ENCODE data around the gene HIVEP2. TPM values are rescaled to one million over a fixed set of nuclear protein-coding genes. Genes with fewer than 3 reads are reported as not detected.

HIVEP2 gene
- total RNA-seq, 1 experiment from 2014 or later = 5.6 TPM

DNA sequence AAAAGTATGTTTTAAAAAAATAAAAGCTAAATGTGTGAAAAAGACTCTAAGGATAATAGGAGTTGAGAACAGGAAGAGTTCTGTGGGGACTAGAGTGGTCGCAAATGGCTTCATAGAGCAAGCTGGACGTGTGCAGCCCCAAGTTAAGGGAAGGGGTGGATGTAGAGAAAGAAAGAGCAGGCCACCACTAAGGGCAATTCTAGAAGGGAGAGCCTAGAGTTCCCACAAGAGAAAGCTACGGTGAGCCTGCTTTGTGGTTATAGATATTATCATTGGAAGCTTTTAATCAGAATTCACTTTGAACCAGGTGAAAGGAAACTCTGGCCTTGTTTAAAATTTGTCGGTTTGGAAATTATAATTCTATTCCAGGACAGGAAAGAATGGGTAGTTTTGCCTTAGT, 101.6 kb downstream of the HIVEP2 start:
- no peak for DNase-seq (ENCODE audit: low spot score)

GRCh38 chr6:142842418-142843261, 102.3 kb downstream of the HIVEP2 start:
- DNase-seq (ENCODE audit: low spot score) = peak; percentile 41

GRCh38 chr6:142841915-142842314, 103.1 kb downstream of the HIVEP2 start:
- DNase-seq (ENCODE audit: low spot score) = no peak

GRCh38 chr6:142839686-142840040, 105.3 kb downstream of the HIVEP2 start:
- DNase-seq (ENCODE audit: low spot score) = no peak

DNA sequence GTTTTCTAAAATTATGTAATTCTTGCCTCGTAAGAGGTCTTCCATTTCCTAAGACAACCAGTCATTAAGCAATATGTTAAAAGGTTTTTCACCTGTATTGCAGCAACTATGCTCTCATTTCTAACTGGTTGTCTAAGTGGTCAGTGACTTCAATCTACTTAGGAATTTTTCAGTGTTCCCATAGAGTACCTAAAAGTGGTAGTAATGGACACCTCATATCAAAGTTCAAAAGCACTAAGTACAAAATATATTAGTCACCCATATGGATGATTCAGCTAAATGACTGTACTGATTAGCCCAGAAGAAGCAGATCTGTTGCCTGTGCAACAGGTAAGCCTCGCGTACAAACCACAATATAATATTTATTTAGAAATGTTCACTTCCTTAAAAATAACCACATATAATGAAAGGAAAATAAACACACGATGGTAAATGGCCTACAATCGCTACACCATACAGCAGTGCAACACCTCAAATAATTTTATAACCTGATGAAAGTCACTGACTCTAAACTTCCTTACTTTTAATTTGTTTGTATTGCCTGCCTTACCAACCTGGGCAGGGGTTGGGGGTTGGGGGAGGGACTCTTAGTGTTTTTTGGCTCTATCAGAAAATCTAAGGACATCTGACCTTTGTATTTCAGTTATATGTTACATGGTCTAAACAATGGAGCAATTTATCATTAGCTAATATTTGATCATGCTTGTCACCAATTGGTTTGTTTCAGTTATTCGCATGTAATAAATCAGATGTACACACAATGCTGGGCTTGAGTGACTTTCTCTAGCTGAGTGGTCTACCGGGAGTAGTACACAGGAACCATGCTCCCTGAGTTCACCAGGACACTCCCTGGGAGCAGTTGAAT, 105.9 kb downstream of the HIVEP2 start:
- peak; percentile 71 for DNase-seq (ENCODE audit: low spot score)

GRCh38 chr6:142835787-142836535, 109.0 kb downstream of the HIVEP2 start:
- DNase-seq (ENCODE audit: low spot score) = no peak

DNA sequence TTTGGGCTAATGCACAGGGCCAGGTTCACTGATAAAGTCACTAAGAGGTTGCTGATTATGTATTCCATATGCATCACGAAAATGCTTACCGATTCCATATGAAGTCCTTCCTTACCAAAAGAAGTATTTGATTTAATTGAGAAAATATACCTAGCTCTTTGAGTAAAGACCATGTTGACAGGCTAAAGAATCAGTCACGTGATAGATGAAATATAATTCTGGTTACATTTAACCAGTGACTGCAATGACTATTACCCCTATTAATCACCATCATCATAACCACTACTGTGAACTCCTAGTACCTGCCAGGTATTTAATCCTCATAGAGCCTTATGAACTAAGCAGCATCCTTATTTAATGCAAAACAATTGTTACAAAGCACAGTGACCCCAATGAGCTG, 110.1 kb downstream of the HIVEP2 start:
- DNase-seq (ENCODE audit: low spot score) = no peak

- DNase-seq (ENCODE audit: low spot score) = no peak
These were observed 111.2 kb downstream of the HIVEP2 start for GRCh38 chr6:142833798-142834197.

- peak; percentile 84 for DNase-seq (ENCODE audit: low spot score)
These were observed 111.9 kb downstream of the HIVEP2 start for GRCh38 chr6:142833054-142833453.

GRCh38 chr6:142830807-142831206, 114.2 kb downstream of the HIVEP2 start:
- no peak for DNase-seq (ENCODE audit: low spot score)

GRCh38 chr6:142830116-142830710, 114.8 kb downstream of the HIVEP2 start:
- DNase-seq (ENCODE audit: low spot score) = no peak

DNA sequence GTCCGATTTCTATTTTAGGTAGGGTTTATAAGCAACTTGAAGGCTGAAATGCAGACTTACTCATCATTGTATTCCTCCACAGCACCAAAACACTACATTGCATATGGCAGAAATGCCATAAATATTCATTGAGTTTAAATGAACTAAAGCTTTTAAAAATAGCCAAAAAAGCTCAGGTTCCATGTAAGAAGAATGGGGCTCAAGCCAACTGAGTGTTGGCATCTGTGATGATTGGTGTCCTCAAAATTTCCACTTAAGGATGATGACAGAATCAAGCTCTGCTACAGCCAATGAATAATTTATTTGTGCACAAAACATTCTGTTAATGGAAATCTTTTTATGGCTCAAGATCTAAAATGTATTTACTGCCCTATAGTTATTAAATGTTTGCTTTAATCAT, 115.4 kb downstream of the HIVEP2 start:
- no peak for DNase-seq (ENCODE audit: low spot score)

DNA sequence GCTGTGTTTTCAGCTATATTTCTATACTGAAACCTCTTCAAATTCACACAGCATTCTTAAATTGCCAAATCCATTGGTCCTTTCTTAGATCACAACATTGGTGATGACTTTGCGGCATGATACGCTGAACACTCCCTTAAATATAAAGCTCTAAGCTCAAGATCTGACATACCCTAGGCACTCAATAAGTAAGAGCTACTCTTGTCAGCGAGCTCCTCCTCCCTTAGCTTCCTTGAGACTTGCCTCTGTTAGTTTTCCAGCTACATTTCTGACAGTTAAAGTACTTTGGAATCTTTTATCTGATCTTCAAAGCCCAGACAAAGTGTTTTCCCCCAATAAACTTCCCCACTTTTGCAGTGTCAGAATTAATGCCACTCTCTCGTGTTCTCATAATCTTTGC, 117.0 kb downstream of the HIVEP2 start:
- DNase-seq (ENCODE audit: low spot score) = no peak

- DNase-seq (ENCODE audit: low spot score) = no peak
These were observed 117.6 kb downstream of the HIVEP2 start for GRCh38 chr6:142827369-142827768.

DNA sequence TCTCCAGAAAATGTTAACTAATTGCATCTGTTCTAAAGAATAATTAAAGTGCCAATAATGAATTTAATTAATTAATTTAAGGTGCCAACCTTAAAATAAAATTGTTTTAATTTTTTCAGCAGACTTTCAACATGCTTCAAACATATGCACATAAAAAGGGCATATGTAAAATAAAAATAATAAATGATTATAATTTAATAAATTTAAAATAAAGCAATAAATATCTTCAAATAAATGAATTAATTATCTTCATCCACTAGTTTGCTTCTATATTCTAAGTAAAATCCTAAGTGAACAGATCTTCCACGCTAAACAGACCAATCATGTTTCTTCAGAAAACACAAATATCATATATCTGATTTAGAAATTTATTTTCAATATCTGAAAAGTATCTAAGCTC, 119.2 kb downstream of the HIVEP2 start:
- DNase-seq (ENCODE audit: low spot score) = no peak

DNA sequence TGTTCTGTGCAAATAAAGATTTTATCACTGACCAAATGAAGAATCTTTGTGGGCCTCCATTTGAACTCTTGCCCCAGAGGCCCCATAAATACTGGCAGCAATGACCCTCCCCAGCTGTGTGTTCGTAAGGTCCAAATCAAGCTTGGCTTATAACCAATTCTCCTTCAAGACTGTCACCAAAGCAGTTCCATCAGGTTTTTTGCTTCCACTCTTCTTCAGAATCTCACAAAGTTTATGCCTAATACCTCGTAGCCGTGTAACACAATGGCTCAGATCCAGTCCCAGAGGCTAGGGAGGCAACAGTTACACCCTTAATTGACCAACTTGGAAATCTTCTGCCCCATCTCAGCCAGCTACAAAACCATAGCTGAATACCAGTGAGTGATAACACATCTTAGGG, 120.5 kb downstream of the HIVEP2 start:
- DNase-seq (ENCODE audit: low spot score) = no peak

DNA sequence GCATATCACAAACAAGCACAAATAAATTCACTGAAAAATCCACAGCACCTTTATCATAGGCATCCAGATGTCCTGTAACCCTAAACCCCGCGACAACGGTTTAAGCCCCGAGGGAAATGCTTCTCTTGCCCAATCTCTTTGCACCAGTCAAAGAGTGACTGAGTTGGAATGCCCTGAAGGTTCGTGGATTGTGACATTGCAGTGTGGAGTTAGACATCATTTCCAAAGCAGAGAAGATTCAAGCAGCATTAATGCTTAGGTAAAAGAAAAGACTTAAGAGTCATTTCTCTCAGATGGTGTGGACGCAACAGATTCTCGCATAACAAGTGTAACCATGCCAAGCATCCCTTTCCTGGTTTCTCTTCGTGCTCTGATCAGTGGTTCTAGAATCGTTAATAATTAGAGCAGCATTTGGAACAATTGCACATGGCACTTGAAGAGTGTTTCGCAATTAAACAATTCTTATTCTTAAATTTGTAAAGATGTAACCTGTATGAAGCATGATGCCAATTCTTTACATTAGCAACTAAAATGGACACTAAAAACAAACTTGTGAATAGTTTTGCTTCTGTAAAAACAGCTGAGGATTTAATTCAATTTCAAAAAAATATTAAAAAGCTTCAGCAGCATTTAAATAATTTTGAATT, 121.6 kb downstream of the HIVEP2 start:
- no peak for DNase-seq (ENCODE audit: low spot score)

DNA sequence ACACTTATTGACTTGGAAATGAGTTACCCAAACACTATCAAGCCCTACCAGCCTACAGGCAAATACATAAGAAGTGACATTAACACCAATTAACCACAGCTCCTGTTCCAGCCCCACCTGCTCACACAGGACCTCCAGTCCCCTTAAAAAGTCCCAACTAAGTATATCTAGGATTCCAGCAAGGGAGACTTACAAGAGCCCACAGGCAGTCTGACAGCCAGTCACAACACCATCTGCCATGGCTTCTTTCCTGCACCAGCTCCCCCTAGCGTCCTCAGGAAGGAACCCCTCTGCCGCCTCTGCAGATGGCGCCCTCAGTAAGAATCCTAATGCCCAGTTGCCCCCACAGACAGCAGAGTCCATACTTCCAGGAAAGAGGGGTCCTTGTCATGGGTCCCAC, 122.1 kb downstream of the HIVEP2 start:
- DNase-seq (ENCODE audit: low spot score) = no peak

DNA sequence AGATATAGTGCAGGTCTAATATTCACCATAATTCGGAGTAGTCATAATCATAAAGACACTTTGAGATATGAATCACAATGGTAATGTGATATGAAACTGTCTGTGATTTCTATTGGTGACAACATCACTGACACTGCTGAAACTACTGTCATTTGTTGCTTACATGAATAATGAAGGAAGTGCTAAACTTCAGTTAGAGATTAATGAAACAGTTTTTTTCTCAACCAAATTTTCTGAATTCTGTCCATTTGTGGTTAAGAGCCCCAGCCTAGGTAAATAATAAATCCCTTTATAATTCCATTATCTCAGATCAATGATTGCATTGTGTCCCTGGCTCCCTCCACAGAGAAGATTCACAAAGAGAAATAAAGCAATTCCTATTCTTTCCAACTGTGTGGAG, 122.6 kb downstream of the HIVEP2 start:
- DNase-seq (ENCODE audit: low spot score) = no peak

DNA sequence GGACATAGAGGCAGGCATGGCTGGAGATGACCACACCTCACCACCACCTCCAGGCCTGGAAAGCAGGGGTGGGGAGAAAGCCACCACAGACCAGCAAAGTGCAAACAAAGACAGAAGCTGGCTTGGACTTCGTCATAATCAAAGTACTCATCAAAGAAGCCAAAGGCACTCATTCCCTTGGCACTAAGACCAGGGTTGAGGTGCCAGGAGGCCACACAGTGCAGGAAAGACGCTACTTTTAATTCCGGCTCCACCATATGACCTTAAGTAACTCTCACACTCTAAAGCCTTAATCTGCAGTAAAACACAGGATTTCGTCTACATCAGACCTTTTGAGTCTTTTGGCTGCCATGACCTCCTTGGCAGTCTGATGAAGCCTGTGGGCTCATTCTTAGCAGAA, 123.1 kb downstream of the HIVEP2 start:
- no peak for DNase-seq (ENCODE audit: low spot score)

DNA sequence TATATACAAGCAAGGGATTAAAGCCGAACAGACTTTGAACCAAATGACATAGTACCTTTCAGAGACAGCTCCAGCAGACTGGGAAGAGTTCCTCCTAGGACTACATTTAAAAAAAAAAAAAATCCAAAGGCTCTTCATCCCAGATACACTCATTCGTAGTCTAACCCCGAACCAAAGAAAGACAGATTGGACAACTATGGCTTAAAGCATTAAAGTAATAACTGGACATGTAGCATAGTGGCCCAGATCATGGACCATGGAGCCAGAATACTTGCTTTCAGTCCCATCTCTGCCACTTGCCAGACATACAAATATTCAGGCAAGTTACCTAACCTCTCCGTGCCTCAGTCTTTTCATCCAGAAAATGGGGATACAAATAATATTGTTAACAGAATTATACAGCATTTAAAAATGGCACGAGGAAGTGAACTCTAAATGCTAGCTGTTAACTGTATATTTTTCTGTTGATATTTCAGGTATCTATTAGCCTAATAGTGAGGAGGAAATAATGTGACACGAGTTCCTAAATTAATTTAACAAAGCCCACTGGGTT, 123.7 kb downstream of the HIVEP2 start:
- no peak for DNase-seq (ENCODE audit: low spot score)
